ENCODE results near the gene MPHOSPH9.

DNA sequence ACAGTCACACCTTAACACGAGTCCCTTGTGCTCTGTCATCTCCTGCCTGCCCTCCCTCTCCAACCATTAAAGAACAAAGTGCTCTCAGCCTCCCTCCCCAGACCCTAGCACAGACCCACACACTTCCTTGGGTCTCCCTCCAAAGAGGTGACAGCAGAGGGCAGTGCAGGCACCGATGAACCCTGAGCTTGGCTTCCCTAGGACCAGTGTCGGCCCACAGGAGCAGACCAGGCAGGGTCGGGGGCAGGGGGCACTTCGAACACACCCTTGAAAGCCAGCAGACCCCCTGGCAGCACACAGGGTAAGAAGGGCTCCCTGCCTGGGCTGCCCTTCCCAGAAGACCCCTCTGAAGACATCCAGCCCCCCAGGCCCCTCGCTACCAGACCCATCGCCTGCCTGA, 31.7 kb upstream of the MPHOSPH9 start:
- TF ChIP-seq POLR2AphosphoS5 (IDR thresholded peaks at IDR 0.05; ENCODE audit: low read depth, low read length) (no peak), SIN3A (IDR thresholded peaks at IDR 0.05; ENCODE audit: borderline replicate concordance, insufficient read depth, low read length) (no peak), TAF1 (IDR thresholded peaks at IDR 0.05; ENCODE audit: borderline replicate concordance, insufficient read depth, low read length) (no peak)
- TF ChIP-seq, protein P1, sequence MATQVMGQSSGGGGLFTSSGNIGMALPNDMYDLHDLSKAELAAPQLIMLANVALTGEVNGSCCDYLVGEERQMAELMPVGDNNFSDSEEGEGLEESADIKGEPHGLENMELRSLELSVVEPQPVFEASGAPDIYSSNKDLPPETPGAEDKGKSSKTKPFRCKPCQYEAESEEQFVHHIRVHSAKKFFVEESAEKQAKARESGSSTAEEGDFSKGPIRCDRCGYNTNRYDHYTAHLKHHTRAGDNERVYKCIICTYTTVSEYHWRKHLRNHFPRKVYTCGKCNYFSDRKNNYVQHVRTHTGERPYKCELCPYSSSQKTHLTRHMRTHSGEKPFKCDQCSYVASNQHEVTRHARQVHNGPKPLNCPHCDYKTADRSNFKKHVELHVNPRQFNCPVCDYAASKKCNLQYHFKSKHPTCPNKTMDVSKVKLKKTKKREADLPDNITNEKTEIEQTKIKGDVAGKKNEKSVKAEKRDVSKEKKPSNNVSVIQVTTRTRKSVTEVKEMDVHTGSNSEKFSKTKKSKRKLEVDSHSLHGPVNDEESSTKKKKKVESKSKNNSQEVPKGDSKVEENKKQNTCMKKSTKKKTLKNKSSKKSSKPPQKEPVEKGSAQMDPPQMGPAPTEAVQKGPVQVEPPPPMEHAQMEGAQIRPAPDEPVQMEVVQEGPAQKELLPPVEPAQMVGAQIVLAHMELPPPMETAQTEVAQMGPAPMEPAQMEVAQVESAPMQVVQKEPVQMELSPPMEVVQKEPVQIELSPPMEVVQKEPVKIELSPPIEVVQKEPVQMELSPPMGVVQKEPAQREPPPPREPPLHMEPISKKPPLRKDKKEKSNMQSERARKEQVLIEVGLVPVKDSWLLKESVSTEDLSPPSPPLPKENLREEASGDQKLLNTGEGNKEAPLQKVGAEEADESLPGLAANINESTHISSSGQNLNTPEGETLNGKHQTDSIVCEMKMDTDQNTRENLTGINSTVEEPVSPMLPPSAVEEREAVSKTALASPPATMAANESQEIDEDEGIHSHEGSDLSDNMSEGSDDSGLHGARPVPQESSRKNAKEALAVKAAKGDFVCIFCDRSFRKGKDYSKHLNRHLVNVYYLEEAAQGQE (IDR thresholded peaks at IDR 0.05; ENCODE audit: insufficient read depth in 1 of 2, low read depth in 2 of 2, low read length in 2 of 2): no peak

All from PFSK-1 (cell line).